H1 (cell line): ENCODE data around the gene CENPB. TPM values are rescaled to one million over a fixed set of nuclear protein-coding genes. Genes with fewer than 3 reads are reported as not detected.
A peak's percentile ranks its signal among the peaks of the same experiment; 100 is the strongest.

Source experiments
- CTCF ChIA-PET: fragments of 300-600 bp; sonication (Branson Sonifier 250); formaldehyde crosslinking; loops from one replicate; lab custom pipeline; 2021; ENCODE audit not compliant: partially characterized antibody; lab: Charles Lee
- POLR2A ChIA-PET: fragments of 300-600 bp; sonication (Branson Sonifier 250); formaldehyde crosslinking; loops from one replicate; lab custom pipeline; 2021; ENCODE audit warnings: inconsistent platforms; ENCODE audit not compliant: partially characterized antibody; lab: Charles Lee
- DNase-seq, 2 experiments: peaks; one replicate each; pipeline versions ENCODE4 v3.0.0 to v3.0.0-alpha.2; 2010 to 2022; ENCODE audit warnings: low spot score in 2 of 2, low read depth in 1 of 2, mixed read lengths in 1 of 2
- FAIRE-seq: peaks from 2 replicates; lab custom pipeline; 2011; peaks lifted over from hg19 to GRCh38; lab: Jason Lieb, UNC
- H2AFZ ChIP-seq: 2 replicates; pipeline ENCODE4 v1.8.1; 2012; ENCODE audit warnings: low read length, inconsistent platforms
- H2AK5ac ChIP-seq: 2 replicates; pipeline ENCODE4 v1.6.1; 2013; ENCODE audit warnings: low read depth, low read length
- H2BK120ac ChIP-seq: replicated peaks from 2 replicates; pipeline ENCODE3; 2013; ENCODE audit warnings: low read depth, low read length, inconsistent platforms
- H2BK12ac ChIP-seq: 2 replicates; pipeline ENCODE4 v1.6.1; 2013; ENCODE audit warnings: low read depth, low read length
- H2BK15ac ChIP-seq: 2 replicates; pipeline ENCODE4 v1.6.1; 2013; ENCODE audit warnings: low read length
- H2BK20ac ChIP-seq: 2 replicates; pipeline ENCODE4 v1.6.1; 2013; ENCODE audit warnings: low read length
- H2BK5ac ChIP-seq: 2 replicates; pipeline ENCODE4 v1.6.1; 2013; ENCODE audit warnings: low read depth, low read length
- H3K14ac ChIP-seq: 2 replicates; pipeline ENCODE4 v1.6.1; 2013; ENCODE audit warnings: inconsistent platforms; ENCODE audit not compliant: insufficient read length
- H3K18ac ChIP-seq: 2 replicates; pipeline ENCODE4 v1.6.1; 2013; ENCODE audit warnings: low read length; ENCODE audit errors: extremely low read depth
- H3K23ac ChIP-seq: 2 replicates; pipeline ENCODE4 v1.6.1; 2013; ENCODE audit warnings: inconsistent platforms; ENCODE audit not compliant: insufficient read length
- H3K23me2 ChIP-seq: 2 replicates; pipeline ENCODE4 v1.6.1; 2013; ENCODE audit warnings: low read depth, low read length
- H3K27ac ChIP-seq: 2 replicates; pipeline ENCODE4 v1.6.1; 2011; ENCODE audit warnings: low read depth, low read length, inconsistent platforms
- H3K27me3 ChIP-seq, 4 experiments: replicated peaks in 1 of 4; 1 replicate in 1 of 4; 2 replicates in 3 of 4; pipeline versions ENCODE4 v1.6.1 to v1.8.1; 2011 to 2013; ENCODE audit warnings: low read length in 3 of 4, mild to moderate bottlenecking in 3 of 4, inconsistent platforms in 2 of 4, mixed read lengths in 2 of 4, moderate library complexity in 1 of 4; ENCODE audit not compliant: control insufficient read depth in 3 of 4, insufficient read depth in 3 of 4; ENCODE audit errors: extremely low read depth in 1 of 4
- H3K36me3 ChIP-seq, 4 experiments: 2 replicates each; pipeline versions ENCODE4 v1.6.1 to v1.8.1; 2011 to 2013; ENCODE audit warnings: mild to moderate bottlenecking in 4 of 4, low read length in 3 of 4, moderate library complexity in 2 of 4, control low read depth in 1 of 4, inconsistent platforms in 1 of 4; ENCODE audit not compliant: insufficient read depth in 4 of 4, control insufficient read depth in 2 of 4
- H3K4ac ChIP-seq: replicated peaks from 2 replicates; pipeline ENCODE3; 2013; ENCODE audit warnings: low read length, low read depth, mixed read lengths, inconsistent platforms; ENCODE audit not compliant: insufficient read length
- H3K4me1 ChIP-seq, 4 experiments: replicated peaks in 1 of 4; 1 replicate in 1 of 4; 2 replicates in 3 of 4; pipeline versions ENCODE4 v1.6.1 to v1.8.1; 2011 to 2013; ENCODE audit warnings: low read length in 3 of 4, inconsistent platforms in 2 of 4, mixed read lengths in 1 of 4; ENCODE audit not compliant: insufficient read depth in 4 of 4, control insufficient read depth in 3 of 4
- H3K4me2 ChIP-seq, 2 experiments: 2 replicates each; pipeline versions ENCODE4 v1.6.1 to v1.8.1; 2011 to 2013; ENCODE audit warnings: low read depth in 2 of 2, low read length in 2 of 2, control low read depth in 1 of 2, inconsistent platforms in 1 of 2, mild to moderate bottlenecking in 1 of 2; ENCODE audit not compliant: insufficient read depth in 1 of 2
- H3K4me3 ChIP-seq, 4 experiments: fragments of 200-600, 300-600 bp in 1 of 4; sonication (generic), shearing (Covaris generic), sonication (Bioruptor Twin) in 1 of 4; 2 replicates each; pipeline versions ENCODE4 v1.5.1 to v1.8.1; 2011 to 2016; ENCODE audit warnings: low read length in 4 of 4, low read depth in 3 of 4, control low read depth in 2 of 4, inconsistent platforms in 2 of 4, mild to moderate bottlenecking in 2 of 4, mixed read lengths in 1 of 4, moderate library complexity in 1 of 4; ENCODE audit not compliant: insufficient read depth in 2 of 4; ENCODE audit errors: extremely low read depth in 1 of 4
- H3K56ac ChIP-seq: replicated peaks from 2 replicates; pipeline ENCODE3; 2013; ENCODE audit warnings: low read depth, mild to moderate bottlenecking, mixed read lengths, low read length, inconsistent platforms; ENCODE audit not compliant: insufficient read length
- H3K79me1 ChIP-seq: 2 replicates; pipeline ENCODE4 v1.6.1; 2013; ENCODE audit warnings: low read depth, low read length, control low read depth
- H3K79me2 ChIP-seq, 2 experiments: 2 replicates each; pipeline versions ENCODE4 v1.6.1 to v1.8.1; 2012 to 2013; ENCODE audit warnings: low read length in 2 of 2, mild to moderate bottlenecking in 2 of 2, inconsistent platforms in 1 of 2; ENCODE audit not compliant: insufficient read depth in 2 of 2, control insufficient read depth in 1 of 2
- H3K9ac ChIP-seq, 4 experiments: replicated peaks in 1 of 4; 1 replicate in 1 of 4; 2 replicates in 3 of 4; pipeline versions ENCODE4 v1.6.1 to v1.8.1; 2011 to 2013; ENCODE audit warnings: low read depth in 3 of 4, low read length in 3 of 4, control low read depth in 2 of 4, mild to moderate bottlenecking in 2 of 4, moderate library complexity in 2 of 4, inconsistent platforms in 1 of 4; ENCODE audit errors: extremely low read depth in 1 of 4
- H3K9me3 ChIP-seq, 2 experiments: 2 replicates each; pipeline versions ENCODE4 v1.6.1 to v1.8.1; 2012 to 2013; ENCODE audit warnings: mild to moderate bottlenecking in 2 of 2, moderate library complexity in 2 of 2, control low read depth in 1 of 2, inconsistent platforms in 1 of 2, low read depth in 1 of 2, low read length in 1 of 2, mixed read lengths in 1 of 2; ENCODE audit not compliant: insufficient read depth in 2 of 2
- H4K20me1 ChIP-seq, 2 experiments: replicated peaks in 1 of 2; 2 replicates each; pipeline versions ENCODE3 to v1.8.1; 2011 to 2013; ENCODE audit warnings: inconsistent platforms in 2 of 2, low read length in 2 of 2, mild to moderate bottlenecking in 1 of 2; ENCODE audit not compliant: insufficient read depth in 2 of 2, control insufficient read depth in 1 of 2
- H4K5ac ChIP-seq: 2 replicates; pipeline ENCODE4 v1.6.1; 2013; ENCODE audit warnings: low read length, low read depth, mixed read lengths, inconsistent platforms; ENCODE audit not compliant: insufficient read length
- H4K8ac ChIP-seq: 2 replicates; pipeline ENCODE4 v1.8.0; 2013; ENCODE audit warnings: mild to moderate bottlenecking, moderate library complexity, low read length, inconsistent platforms; ENCODE audit not compliant: insufficient read depth; ENCODE audit errors: extremely low read depth
- H4K91ac ChIP-seq: replicated peaks from 2 replicates; pipeline ENCODE3; 2013; ENCODE audit warnings: low read length, mixed read lengths, inconsistent platforms; ENCODE audit not compliant: insufficient read length
- GTF2F1 ChIP-seq: IDR thresholded peaks from 2 replicates; pipeline ENCODE4 v1.6.1; 2012; ENCODE audit warnings: low read depth, low read length, improper control_type of control experiment, borderline replicate concordance
- JUND ChIP-seq: IDR thresholded peaks from 2 replicates; pipeline ENCODE4 v1.6.1; 2011; ENCODE audit warnings: mild to moderate bottlenecking, improper control_type of control experiment, low read length
- POU5F1 ChIP-seq: IDR thresholded peaks from 2 replicates; pipeline ENCODE4 v1.6.1; 2011; ENCODE audit warnings: low read depth, mild to moderate bottlenecking, low read length, moderate library complexity
- RAD21 ChIP-seq, 2 experiments: IDR thresholded peaks in 1 of 2; conservative IDR thresholded peaks in 1 of 2; 2 replicates each; pipeline ENCODE4 v1.6.1; 2011; ENCODE audit warnings: low read depth in 2 of 2, low read length in 2 of 2, improper control_type of control experiment in 1 of 2, inconsistent platforms in 1 of 2, mild to moderate bottlenecking in 1 of 2, moderate library complexity in 1 of 2
- SIX5 ChIP-seq: IDR thresholded peaks from 2 replicates; pipeline ENCODE4 v1.6.1; 2011; ENCODE audit warnings: mild to moderate bottlenecking, low read depth, low read length
- SRF ChIP-seq: IDR thresholded peaks from 2 replicates; pipeline ENCODE4 v1.6.1; 2011; ENCODE audit warnings: mild to moderate bottlenecking, low read depth, low read length, moderate library complexity
- WGBS, 2 experiments: shearing (Covaris generic) in 1 of 2; methylation state at CpG; one replicate each; pipeline versions ENCODE4 v1.1.6 to v1.1.7; 2013 to 2015; ENCODE audit warnings: low lambda C conversion rate in 2 of 2, mixed read lengths in 2 of 2, inconsistent platforms in 1 of 2, low coverage in 1 of 2, missing lambda C conversion rate in 1 of 2; ENCODE audit not compliant: insufficient replicate concordance in 2 of 2, insufficient coverage in 1 of 2, insufficient read length in 1 of 2; ENCODE audit errors: extremely low coverage in 1 of 2, missing lambda C conversion rate in 1 of 2; 5-methylcytosine and 5-hydroxymethylcytosine counted together
- polyA plus RNA-seq, 7 experiments: library from polyadenylated mRNA; depleted of rRNA in 3 of 7; stranded (reverse) in 5 of 7; unstranded in 2 of 7; fragments of >200 nt in 5 of 7; fragments of 200-250 nt in 2 of 7; gene quantifications; 1 replicate in 5 of 7; 2 replicates in 1 of 7; 4 replicates in 1 of 7; pipeline versions ENCODE4 v1.2.1 to v1.2.3, GENCODE V29; 2011 to 2013; ENCODE audit warnings: missing spikeins in 2 of 7, mixed read lengths in 2 of 7
- total RNA-seq: library from RNA; stranded (reverse); fragmentation: NEBNext Ultra II Directional; extraction: Animal tissue kit (Norgen Biotek cat#: 25700); gene quantifications from 2 replicates; pipeline ENCODE4 v1.2.1, GENCODE V29; 2021

Gene CENPB
- total and polyA plus RNA-seq, 2 of the 8 experiments (the other 6 are each of a cell fraction or from before 2014, with no cell fraction given): 17.7 to 51.6 TPM

GRCh38 chr20:3749087-3749688 is 37.4 kb downstream of the CENPB start:
- H4K5ac ChIP-seq: no peak overlapping the region
- no peak overlapping the region for H3K14ac ChIP-seq
- no peak overlapping the region for H3K9ac ChIP-seq

More at GRCh38 chr20:3749087-3749688, 37.4 kb downstream of the CENPB start:
- no peak overlapping the region for H2AK5ac ChIP-seq
- peaks cover 4 to 26% (median 21%) of the 10 kb centered on the region in 4 experiments for H3K27me3 ChIP-seq
- H2BK12ac ChIP-seq: no peak overlapping the region; the same call in 1 of the 2 replicates
- H3K4ac ChIP-seq: no peak overlapping the region
- peak overlapping the region; percentile 51 to 89 for H3K4me2 ChIP-seq
- POLR2A ChIA-PET: interaction anchor here (0.7 to 1.9 kb wide), 7 partner anchors 8 to 71 kb away, joined by 3 to 8 read pairs (median 3); partner anchors contain the start of genes AP5S1 and HSPA12B
- peak overlapping the region in 3 of 4 experiments; percentile 19 to 61 (median 51); a peak in 3 of 8 replicates for H3K4me3 ChIP-seq
- H3K27ac ChIP-seq: no peak overlapping the region
- no peak overlapping the region for H2AFZ ChIP-seq
- no peak overlapping the region for H3K18ac ChIP-seq
- H3K36me3 ChIP-seq: no peaks in the 10 kb centered on the region; a peak in 1 of 8 replicates
- H4K8ac ChIP-seq: peak overlapping the region; percentile 83
- H2BK20ac ChIP-seq: no peak overlapping the region
- H3K23ac ChIP-seq: no peak overlapping the region
- no peaks in the 10 kb centered on the region for H3K79me1 ChIP-seq
- H2BK15ac ChIP-seq: no peak overlapping the region
- H3K56ac ChIP-seq: no peak overlapping the region
- TF ChIP-seq POU5F1 (no peak), SIX5 (no peak), RAD21 (IDR thresholded peaks at IDR 0.05 in 1 of 2, conservative IDR thresholded peaks at IDR 0.05 in 1 of 2; ENCODE audit: low read depth in 2 of 2, low read length in 2 of 2) (no peak), GTF2F1 (no peak), SRF (no peak), JUND (no peak)
- TF ChIP-seq, all 59 proteins: peak for 0
- peaks cover 25% of the 10 kb centered on the region for H3K23me2 ChIP-seq
- peaks cover 0 to 25% (median 8%) of the 10 kb centered on the region in 4 experiments; a peak in 6 of 7 replicates for H3K4me1 ChIP-seq
- H4K91ac ChIP-seq: no peak overlapping the region
- H3K9me3 ChIP-seq: no peaks in the 10 kb centered on the region
- H3K79me2 ChIP-seq: no peaks in the 10 kb centered on the region
- no peak for FAIRE-seq
- CTCF ChIA-PET: interaction anchor here (0.5 to 18.6 kb wide), 27 partner anchors 14 to 367 kb away, joined by 3 to 308 read pairs (median 6); partner anchors contain the start of genes ADISSP, AP5S1, CENPB and HSPA12B
- no peak for DNase-seq
- WGBS, 2 experiments: 84% methylated on average over 17 of the region's 24 CpGs; no CpG with 5 or more reads in 1 of the 2 experiments
- no peak overlapping the region for H2BK5ac ChIP-seq
- H4K20me1 ChIP-seq: peaks cover 2 to 17% of the 10 kb centered on the region in 2 experiments
- H2BK120ac ChIP-seq: no peak overlapping the region
